ENCODE data around the gene HPS6. TPM values are rescaled to one million over a fixed set of nuclear protein-coding genes. Genes with fewer than 3 reads are reported as not detected.

HPS6 gene
- total and polyA plus RNA-seq, 9 of the 15 experiments (the other 6 are each of a cell fraction or from before 2014, with no cell fraction given): 0.45 to 14.0 (median 4.5) TPM

- H3K4me2 ChIP-seq (ENCODE audit: insufficient read depth, low read length): peak overlapping the region; percentile 84; the same call in 1 of the 2 replicates
- H3K27ac ChIP-seq (ENCODE audit: extremely low read depth, low read depth, low read length): no peak overlapping the region
- no peak for FAIRE-seq
- H3K9ac ChIP-seq (ENCODE audit: insufficient read depth in 1 of 2, low read depth in 2 of 2, low read length in 2 of 2): peak overlapping the region; percentile 80 to 99; a peak in 3 of 4 replicates
- ATAC-seq: no peak
- H3K4me1 ChIP-seq (replicated peaks in 1 of 2; ENCODE audit: control insufficient read depth in 2 of 2, insufficient read depth in 2 of 2, low read length in 2 of 2): peaks cover 25 to 38% of the 10 kb centered on the region in 2 experiments; a peak in 4 of 5 replicates
- H2AFZ ChIP-seq (ENCODE audit: low read depth, low read length): no peak overlapping the region
- ChIA-PET POLR2A (interaction anchor here (0.6 to 2.9 kb wide), 4 partner anchors 8 to 100 kb away, joined by 3 to 17 read pairs (median 3); no protein-coding TSS in a partner anchor), CTCF (ENCODE audit: low intra/inter-chr PET ratio) (no interaction called here)
- H4K20me1 ChIP-seq (replicated peaks; ENCODE audit: control insufficient read depth, insufficient read depth, low read length): peaks cover 5% of the 10 kb centered on the region; the same call in 1 of the 2 replicates
- in situ Hi-C loops (cut with MboI): no loop called here
- no peaks in the 10 kb centered on the region for H3K27me3 ChIP-seq (ENCODE audit: control insufficient read depth in 2 of 2, insufficient read depth in 2 of 2, low read length in 2 of 2)
- H3K4me3 ChIP-seq: peak overlapping the region; percentile 92
- 91% methylated on average over 11 of the region's 16 CpGs for WGBS (ENCODE audit: insufficient coverage, low coverage, missing lambda C conversion rate)
- TSS peak; percentile 63 for BruUV-seq (replicated peaks)
- H3K79me2 ChIP-seq (ENCODE audit: control insufficient read depth, insufficient read depth, low read length): peaks cover 21% of the 10 kb centered on the region
- peaks cover 9% of the 10 kb centered on the region; the same call in 1 of the 3 replicates for H3K36me3 ChIP-seq (ENCODE audit: control insufficient read depth, insufficient read depth, low read length)
- peaks cover 4% of the 10 kb centered on the region for H3K9me1 ChIP-seq (ENCODE audit: control insufficient read depth, insufficient read depth, low read length)
- intact Hi-C loops (cut with micrococcal nuclease): loop anchor here (5.0 kb wide), 1 partner anchor 854 kb away; no protein-coding TSS in a partner anchor
- DNase-seq (ENCODE audit: extremely low read depth in 1 of 4, low spot score in 3 of 4): no peak
- no peaks in the 10 kb centered on the region for H3K9me3 ChIP-seq (replicated peaks; ENCODE audit: control insufficient read depth, insufficient read depth, low read depth, low read length)
- TF ChIP-seq E2F3 (CRISPR knock-in tag; IDR thresholded peaks at IDR 0.05) (no peak), MAFK (IDR thresholded peaks at IDR 0.05; ENCODE audit: low read length) (no peak), TOE1 (IDR thresholded peaks at IDR 0.05; ENCODE audit: borderline replicate concordance) (no peak), TOE1 (CRISPR knock-in tag; IDR thresholded peaks at IDR 0.05; ENCODE audit: borderline replicate concordance, low read depth) (no peak), ZNF77 (CRISPR knock-in tag; IDR thresholded peaks at IDR 0.05) (no peak), CBX5 (IDR thresholded peaks at IDR 0.05; ENCODE audit: borderline replicate concordance, low read depth) (no peak), KAT2B (IDR thresholded peaks at IDR 0.05; ENCODE audit: low read depth, low read length) (no peak), TGIF2 (CRISPR knock-in tag; IDR thresholded peaks at IDR 0.05) (no peak), JUND (IDR thresholded peaks at IDR 0.05; ENCODE audit: borderline replicate concordance, low read depth, low read length) (no peak), JUND (tag; IDR thresholded peaks at IDR 0.05; ENCODE audit: borderline replicate concordance, low read depth, low read length) (no peak), ZNF347 (CRISPR knock-in tag; IDR thresholded peaks at IDR 0.05; ENCODE audit: low read depth) (no peak), CEBPZ (IDR thresholded peaks at IDR 0.05; ENCODE audit: borderline replicate concordance, low read depth, low read length) (no peak)
- TF ChIP-seq, protein P1, sequence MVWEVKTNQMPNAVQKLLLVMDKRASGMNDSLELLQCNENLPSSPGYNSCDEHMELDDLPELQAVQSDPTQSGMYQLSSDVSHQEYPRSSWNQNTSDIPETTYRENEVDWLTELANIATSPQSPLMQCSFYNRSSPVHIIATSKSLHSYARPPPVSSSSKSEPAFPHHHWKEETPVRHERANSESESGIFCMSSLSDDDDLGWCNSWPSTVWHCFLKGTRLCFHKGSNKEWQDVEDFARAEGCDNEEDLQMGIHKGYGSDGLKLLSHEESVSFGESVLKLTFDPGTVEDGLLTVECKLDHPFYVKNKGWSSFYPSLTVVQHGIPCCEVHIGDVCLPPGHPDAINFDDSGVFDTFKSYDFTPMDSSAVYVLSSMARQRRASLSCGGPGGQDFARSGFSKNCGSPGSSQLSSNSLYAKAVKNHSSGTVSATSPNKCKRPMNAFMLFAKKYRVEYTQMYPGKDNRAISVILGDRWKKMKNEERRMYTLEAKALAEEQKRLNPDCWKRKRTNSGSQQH (CRISPR knock-in tag; IDR thresholded peaks at IDR 0.05): no peak
- TF ChIP-seq, protein P2, sequence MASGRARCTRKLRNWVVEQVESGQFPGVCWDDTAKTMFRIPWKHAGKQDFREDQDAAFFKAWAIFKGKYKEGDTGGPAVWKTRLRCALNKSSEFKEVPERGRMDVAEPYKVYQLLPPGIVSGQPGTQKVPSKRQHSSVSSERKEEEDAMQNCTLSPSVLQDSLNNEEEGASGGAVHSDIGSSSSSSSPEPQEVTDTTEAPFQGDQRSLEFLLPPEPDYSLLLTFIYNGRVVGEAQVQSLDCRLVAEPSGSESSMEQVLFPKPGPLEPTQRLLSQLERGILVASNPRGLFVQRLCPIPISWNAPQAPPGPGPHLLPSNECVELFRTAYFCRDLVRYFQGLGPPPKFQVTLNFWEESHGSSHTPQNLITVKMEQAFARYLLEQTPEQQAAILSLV (tag; IDR thresholded peaks at IDR 0.05): no peak
- TF ChIP-seq, protein P3, sequence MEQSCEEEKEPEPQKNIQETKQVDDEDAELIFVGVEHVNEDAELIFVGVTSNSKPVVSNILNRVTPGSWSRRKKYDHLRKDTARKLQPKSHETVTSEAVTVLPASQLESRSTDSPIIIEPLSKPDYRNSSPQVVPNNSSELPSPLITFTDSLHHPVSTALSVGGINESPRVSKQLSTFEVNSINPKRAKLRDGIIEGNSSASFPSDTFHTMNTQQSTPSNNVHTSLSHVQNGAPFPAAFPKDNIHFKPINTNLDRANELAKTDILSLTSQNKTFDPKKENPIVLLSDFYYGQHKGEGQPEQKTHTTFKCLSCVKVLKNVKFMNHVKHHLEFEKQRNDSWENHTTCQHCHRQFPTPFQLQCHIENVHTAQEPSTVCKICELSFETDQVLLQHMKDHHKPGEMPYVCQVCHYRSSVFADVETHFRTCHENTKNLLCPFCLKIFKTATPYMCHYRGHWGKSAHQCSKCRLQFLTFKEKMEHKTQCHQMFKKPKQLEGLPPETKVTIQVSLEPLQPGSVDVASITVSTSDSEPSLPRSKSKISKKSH (CRISPR knock-in tag; IDR thresholded peaks at IDR 0.05): no peak
These were observed 1.4 kb downstream of the HPS6 start for GRCh38 chr10:102066399-102067088.

Data from K562 (cell line).